Neural cell (in vitro differentiated cells): ENCODE measurements around the gene CUBN. TPM values are rescaled to one million over a fixed set of nuclear protein-coding genes. Genes with fewer than 3 reads are reported as not detected.

ENCODE experiments used
- H2AFZ ChIP-seq: fragments of 200-600, 300-800 bp; sonication (generic), shearing (Covaris generic); 2 replicates; pipeline ENCODE4 v1.6.0; 2014; ENCODE audit warnings: low read depth, mild to moderate bottlenecking, antibody characterized with exemption, low read length, moderate library complexity
- H3F3A ChIP-seq: fragments of 200-600 bp; shearing (Covaris generic); 2 replicates; pipeline ENCODE4 v1.6.1; 2016; ENCODE audit warnings: mild to moderate bottlenecking, moderate library complexity, mixed read lengths, antibody characterized with exemption, low read length; ENCODE audit not compliant: insufficient read depth, poor library complexity, severe bottlenecking
- H3K27ac ChIP-seq: fragments of 200-600, 300-800 bp; sonication (generic), shearing (Covaris generic); 2 replicates; pipeline ENCODE4 v1.5.1; 2014; ENCODE audit warnings: mild to moderate bottlenecking, low read length, moderate library complexity
- H3K27me3 ChIP-seq: fragments of 300-800, 200-600 bp; sonication (generic), shearing (Covaris generic); 2 replicates; pipeline ENCODE4 v1.6.0; 2014; ENCODE audit warnings: mild to moderate bottlenecking, low read depth, low read length, moderate library complexity; ENCODE audit not compliant: insufficient read depth
- H3K36me3 ChIP-seq: fragments of 300-800, 200-600 bp; sonication (generic), shearing (Covaris generic); 2 replicates; pipeline ENCODE4 v1.5.1; 2014; ENCODE audit warnings: mild to moderate bottlenecking, antibody characterized with exemption, low read length, moderate library complexity; ENCODE audit not compliant: insufficient read depth
- H3K4me2 ChIP-seq: fragments of 300-800, 200-600 bp; sonication (generic), shearing (Covaris generic); 2 replicates; pipeline ENCODE4 v1.6.0; 2014; ENCODE audit warnings: mild to moderate bottlenecking, low read length
- H3K4me3 ChIP-seq: fragments of 300-800, 200-600 bp; sonication (generic), shearing (Covaris generic); 2 replicates; pipeline ENCODE4 v1.5.1; 2014; ENCODE audit warnings: mild to moderate bottlenecking, low read length, moderate library complexity
- H3K79me2 ChIP-seq: fragments of 200-600 bp; shearing (Covaris generic); replicated peaks from 2 replicates; pipeline ENCODE4 v1.6.0; 2014; ENCODE audit warnings: mild to moderate bottlenecking, low read length, moderate library complexity; ENCODE audit not compliant: insufficient read depth
- H3K9ac ChIP-seq: fragments of 300-800, 200-600 bp; sonication (generic), shearing (Covaris generic); 2 replicates; pipeline ENCODE4 v1.6.1; 2016; ENCODE audit warnings: mild to moderate bottlenecking, low read length, mixed read lengths
- H3K9me2 ChIP-seq: fragments of 200-600 bp; shearing (Covaris generic); 2 replicates; pipeline ENCODE4 v1.6.1; 2016; ENCODE audit warnings: mild to moderate bottlenecking, low read length, mixed read lengths; ENCODE audit not compliant: insufficient read depth
- H3K9me3 ChIP-seq: fragments of 200-600, 300-800 bp; sonication (generic), shearing (Covaris generic); 2 replicates; pipeline ENCODE4 v1.6.1; 2016; ENCODE audit warnings: mild to moderate bottlenecking, mixed run types, low read length, moderate library complexity, mixed read lengths
- H4K20me1 ChIP-seq: fragments of 200-600 bp; shearing (Covaris generic); 2 replicates; pipeline ENCODE4 v1.6.1; 2016; ENCODE audit warnings: mild to moderate bottlenecking, mixed run types; ENCODE audit not compliant: insufficient read depth
- EP300 ChIP-seq: fragments of 450-650 bp; conservative IDR thresholded peaks from 2 replicates; pipeline ENCODE4 v1.6.1; 2014; ENCODE audit warnings: antibody characterized with exemption, mild to moderate bottlenecking, moderate library complexity; ENCODE audit not compliant: poor library complexity, severe bottlenecking
- EZH2 ChIP-seq: fragments of 200-600, 300-800 bp; shearing (Covaris generic), sonication (generic); IDR thresholded peaks from 2 replicates; pipeline ENCODE4 v1.6.1; 2014; ENCODE audit warnings: antibody characterized with exemption, low read length, borderline replicate concordance, mild to moderate bottlenecking; ENCODE audit not compliant: insufficient read depth, poor library complexity, severe bottlenecking
- MXI1 ChIP-seq: fragments of 450-650 bp; conservative IDR thresholded peaks from 2 replicates; pipeline ENCODE4 v1.6.1; 2014; ENCODE audit warnings: antibody characterized with exemption, mild to moderate bottlenecking; ENCODE audit not compliant: poor library complexity, severe bottlenecking
- POLR2AphosphoS5 ChIP-seq: IDR thresholded peaks from 2 replicates; pipeline ENCODE4 v1.6.1; 2012
- RAD21 ChIP-seq: fragments of 450-650 bp; conservative IDR thresholded peaks from 2 replicates; pipeline ENCODE4 v1.6.1; 2014; ENCODE audit warnings: antibody characterized with exemption, mild to moderate bottlenecking, moderate library complexity
- REST ChIP-seq: IDR thresholded peaks from 2 replicates; pipeline ENCODE4 v1.6.1; 2012; ENCODE audit warnings: borderline replicate concordance
- SMC3 ChIP-seq: fragments of 450-650 bp; conservative IDR thresholded peaks from 2 replicates; pipeline ENCODE4 v1.6.1; 2014; ENCODE audit warnings: antibody characterized with exemption, mild to moderate bottlenecking, moderate library complexity; ENCODE audit not compliant: poor library complexity
- TAF1 ChIP-seq: IDR thresholded peaks from 2 replicates; pipeline ENCODE4 v1.6.1; 2012; ENCODE audit warnings: low read depth
- polyA plus RNA-seq: library from polyadenylated mRNA; depleted of rRNA; stranded (reverse); fragments of >200 nt; gene quantifications from 2 replicates; pipeline ENCODE4 v1.2.3, GENCODE V29; 2014
- TF ChIP-seq, protein P1 (sequence below): fragments of 450-650 bp; IDR thresholded peaks from 2 replicates; pipeline ENCODE4 v1.5.1; 2014; ENCODE audit warnings: antibody characterized with exemption, mild to moderate bottlenecking, moderate library complexity; ENCODE audit not compliant: poor library complexity, severe bottlenecking

The CUBN gene
- polyA plus RNA-seq, 1 donor from 2014 or later: 7.1 TPM

- Histone ChIP-seq H3K79me2 (no peaks in the 10 kb centered on the region), H3K9me3 (no peaks in the 10 kb centered on the region), H3K27ac (no peak overlapping the region), H2AFZ (no peak overlapping the region), H3K27me3 (no peaks in the 10 kb centered on the region), H3K9me2 (no peaks in the 10 kb centered on the region), H3K36me3 (no peaks in the 10 kb centered on the region), H3K4me2 (no peak overlapping the region), H3K4me3 (no peak overlapping the region), H3K9ac (no peak overlapping the region), H4K20me1 (no peaks in the 10 kb centered on the region), H3F3A (no peaks in the 10 kb centered on the region)
- TF ChIP-seq RAD21: no peak
- no peak for TF ChIP-seq TAF1
- no peak for TF ChIP-seq REST
- TF ChIP-seq EP300: no peak
- TF ChIP-seq, protein P1, sequence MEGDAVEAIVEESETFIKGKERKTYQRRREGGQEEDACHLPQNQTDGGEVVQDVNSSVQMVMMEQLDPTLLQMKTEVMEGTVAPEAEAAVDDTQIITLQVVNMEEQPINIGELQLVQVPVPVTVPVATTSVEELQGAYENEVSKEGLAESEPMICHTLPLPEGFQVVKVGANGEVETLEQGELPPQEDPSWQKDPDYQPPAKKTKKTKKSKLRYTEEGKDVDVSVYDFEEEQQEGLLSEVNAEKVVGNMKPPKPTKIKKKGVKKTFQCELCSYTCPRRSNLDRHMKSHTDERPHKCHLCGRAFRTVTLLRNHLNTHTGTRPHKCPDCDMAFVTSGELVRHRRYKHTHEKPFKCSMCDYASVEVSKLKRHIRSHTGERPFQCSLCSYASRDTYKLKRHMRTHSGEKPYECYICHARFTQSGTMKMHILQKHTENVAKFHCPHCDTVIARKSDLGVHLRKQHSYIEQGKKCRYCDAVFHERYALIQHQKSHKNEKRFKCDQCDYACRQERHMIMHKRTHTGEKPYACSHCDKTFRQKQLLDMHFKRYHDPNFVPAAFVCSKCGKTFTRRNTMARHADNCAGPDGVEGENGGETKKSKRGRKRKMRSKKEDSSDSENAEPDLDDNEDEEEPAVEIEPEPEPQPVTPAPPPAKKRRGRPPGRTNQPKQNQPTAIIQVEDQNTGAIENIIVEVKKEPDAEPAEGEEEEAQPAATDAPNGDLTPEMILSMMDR: no peak
- no peak for TF ChIP-seq POLR2AphosphoS5
- no peak for TF ChIP-seq MXI1
- TF ChIP-seq EZH2: no peak
- TF ChIP-seq SMC3: no peak
These were observed 48.2 kb downstream of the CUBN start for GRCh38 chr10:17081431-17081830.

- H3K9ac ChIP-seq: no peak overlapping the region
- H3F3A ChIP-seq: no peaks in the 10 kb centered on the region
- no peaks in the 10 kb centered on the region for H3K36me3 ChIP-seq
- no peaks in the 10 kb centered on the region for H3K27me3 ChIP-seq
- no peak overlapping the region for H3K27ac ChIP-seq
- H3K79me2 ChIP-seq: no peaks in the 10 kb centered on the region
- no peaks in the 10 kb centered on the region for H4K20me1 ChIP-seq
- no peak overlapping the region for H3K4me3 ChIP-seq
- no peaks in the 10 kb centered on the region for H3K9me3 ChIP-seq
- H3K4me2 ChIP-seq: no peak overlapping the region
- no peaks in the 10 kb centered on the region for H3K9me2 ChIP-seq
- no peak for TF ChIP-seq POLR2AphosphoS5
- TF ChIP-seq SMC3: no peak
- no peak for TF ChIP-seq MXI1
- TF ChIP-seq TAF1: no peak
- no peak for TF ChIP-seq REST
- TF ChIP-seq RAD21: no peak
- no peak for TF ChIP-seq EZH2
- TF ChIP-seq, protein P1: no peak
- TF ChIP-seq EP300: no peak
- no peak overlapping the region for H2AFZ ChIP-seq
These were observed 51.7 kb downstream of the CUBN start for GRCh38 chr10:17077890-17078289.
